WERI-Rb-1 (cell line): Measurements from ENCODE around the gene MAMDC4.
"Not testable (repeated sequence)": the region's sequence is repeated elsewhere in the genome, so short reads cannot be mapped to it uniquely, and the experiment has no call there.

ENCODE experiments used
- DNase-seq: peaks from one replicate; pipeline ENCODE4 v3.0.0-alpha.2; 2020
- H3K27ac ChIP-seq: fragments of 250-450 bp; sonication (Bioruptor Pico); 2 replicates; pipeline ENCODE4 v1.5.1; 2020; ENCODE audit warnings: mild to moderate bottlenecking, moderate library complexity
- H3K27me3 ChIP-seq: fragments of 250-450 bp; sonication (Bioruptor Pico); 2 replicates; pipeline ENCODE4 v1.5.1; 2021; ENCODE audit warnings: mild to moderate bottlenecking, low read depth, moderate library complexity; ENCODE audit not compliant: insufficient read depth, severe bottlenecking
- H3K36me3 ChIP-seq: fragments of 250-450 bp; sonication (Bioruptor Pico); 2 replicates; pipeline ENCODE4 v1.5.1; 2020; ENCODE audit warnings: mild to moderate bottlenecking, moderate library complexity
- H3K4me3 ChIP-seq: 2 replicates; pipeline ENCODE4 v1.5.1; 2011; ENCODE audit warnings: low read depth, mild to moderate bottlenecking, control low read depth, low read length
- H3K9me3 ChIP-seq: fragments of 250-450 bp; sonication (Bioruptor Pico); 2 replicates; pipeline ENCODE4 v1.5.1; 2021; ENCODE audit warnings: mild to moderate bottlenecking, moderate library complexity; ENCODE audit not compliant: severe bottlenecking
- TF ChIP-seq, protein P1 (sequence below): IDR thresholded peaks from 2 replicates; pipeline ENCODE4 v1.5.1; 2011; ENCODE audit warnings: low read depth, mild to moderate bottlenecking, control low read depth, inconsistent platforms, low read length

Gene MAMDC4

DNA sequence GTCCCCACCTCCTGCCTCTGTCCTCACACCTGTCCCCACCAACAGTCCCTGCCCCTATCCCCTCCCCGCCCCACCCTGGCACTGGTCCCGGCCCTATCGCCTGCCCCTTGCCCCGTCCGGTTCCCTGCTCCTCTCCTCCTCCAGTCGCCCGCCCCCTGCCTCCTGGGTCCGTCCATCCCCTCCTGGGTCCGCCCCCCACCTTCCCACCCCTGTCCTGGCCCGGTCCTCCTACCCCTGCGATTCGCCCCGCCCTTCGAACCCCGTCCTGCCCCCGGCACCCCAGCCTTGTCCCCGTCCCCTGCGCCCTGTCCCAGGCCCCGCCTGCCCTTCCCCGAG lies 13.6 kb downstream of the MAMDC4 start:
- Histone ChIP-seq H3K27me3 (no peaks in the 10 kb centered on the region), H3K4me3 (peak overlapping the region; percentile 67), H3K36me3 (peaks cover 46% of the 10 kb centered on the region), H3K27ac (peak overlapping the region; percentile 90), H3K9me3 (peaks cover 9% of the 10 kb centered on the region)
- TF ChIP-seq, protein P1, sequence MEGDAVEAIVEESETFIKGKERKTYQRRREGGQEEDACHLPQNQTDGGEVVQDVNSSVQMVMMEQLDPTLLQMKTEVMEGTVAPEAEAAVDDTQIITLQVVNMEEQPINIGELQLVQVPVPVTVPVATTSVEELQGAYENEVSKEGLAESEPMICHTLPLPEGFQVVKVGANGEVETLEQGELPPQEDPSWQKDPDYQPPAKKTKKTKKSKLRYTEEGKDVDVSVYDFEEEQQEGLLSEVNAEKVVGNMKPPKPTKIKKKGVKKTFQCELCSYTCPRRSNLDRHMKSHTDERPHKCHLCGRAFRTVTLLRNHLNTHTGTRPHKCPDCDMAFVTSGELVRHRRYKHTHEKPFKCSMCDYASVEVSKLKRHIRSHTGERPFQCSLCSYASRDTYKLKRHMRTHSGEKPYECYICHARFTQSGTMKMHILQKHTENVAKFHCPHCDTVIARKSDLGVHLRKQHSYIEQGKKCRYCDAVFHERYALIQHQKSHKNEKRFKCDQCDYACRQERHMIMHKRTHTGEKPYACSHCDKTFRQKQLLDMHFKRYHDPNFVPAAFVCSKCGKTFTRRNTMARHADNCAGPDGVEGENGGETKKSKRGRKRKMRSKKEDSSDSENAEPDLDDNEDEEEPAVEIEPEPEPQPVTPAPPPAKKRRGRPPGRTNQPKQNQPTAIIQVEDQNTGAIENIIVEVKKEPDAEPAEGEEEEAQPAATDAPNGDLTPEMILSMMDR: no peak
- no peak for DNase-seq

DNA sequence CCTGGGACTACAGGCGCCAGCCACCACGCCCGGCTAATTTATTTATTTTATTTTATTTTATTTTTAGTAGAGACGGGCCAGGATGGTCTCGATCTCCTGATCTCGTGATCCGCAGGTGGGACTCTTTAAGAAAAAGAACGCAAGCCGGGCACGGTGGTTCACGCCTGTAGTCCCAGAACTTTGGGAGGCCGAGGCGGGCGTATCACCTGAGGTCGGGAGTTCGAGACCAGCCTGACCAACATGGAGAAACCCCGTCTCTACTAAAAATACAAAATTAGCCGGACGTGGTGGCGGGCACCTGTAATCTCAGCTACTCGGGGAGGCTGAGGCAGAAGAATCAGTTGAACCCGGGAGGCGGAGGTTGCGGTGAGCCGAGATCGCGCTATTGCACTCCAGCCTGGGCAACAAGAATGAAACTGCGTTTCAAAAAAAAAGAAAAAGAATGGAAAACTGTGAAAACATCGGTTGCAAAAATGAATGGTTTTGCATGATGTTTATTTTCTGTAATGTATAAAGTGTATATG lies 14.8 kb downstream of the MAMDC4 start:
- Histone ChIP-seq H3K36me3 (peaks cover 34% of the 10 kb centered on the region), H3K27ac (peak overlapping the region; percentile 69), H3K4me3 (peak overlapping the region; percentile 43), H3K9me3 (peaks cover 12% of the 10 kb centered on the region)
- not testable (repeated sequence) for H3K27me3 ChIP-seq, DNase-seq

DNA sequence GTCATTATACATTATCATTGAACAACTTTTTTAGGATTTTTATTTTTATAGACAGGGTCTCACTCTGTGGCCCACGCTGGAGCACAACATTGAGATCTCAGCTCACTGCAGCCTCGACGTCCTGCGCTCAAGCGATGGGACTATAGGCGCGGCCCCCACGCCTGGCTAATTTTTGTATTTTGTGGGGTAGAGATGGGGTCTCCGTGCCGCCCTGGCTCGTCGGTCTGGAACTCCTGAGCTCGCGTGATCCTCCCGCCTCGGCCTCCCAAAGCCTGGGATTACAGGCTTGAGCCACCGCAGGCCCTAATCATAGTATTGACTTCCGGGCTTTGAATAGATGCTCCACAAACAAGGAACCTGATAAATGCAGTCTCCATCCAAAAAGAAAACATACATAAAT lies 15.3 kb downstream of the MAMDC4 start:
- no peak overlapping the region for H3K4me3 ChIP-seq
- TF ChIP-seq, protein P1: no peak
- peaks cover 17% of the 10 kb centered on the region for H3K9me3 ChIP-seq
- H3K27me3 ChIP-seq: no peaks in the 10 kb centered on the region
- H3K27ac ChIP-seq: no peak overlapping the region
- peaks cover 29% of the 10 kb centered on the region for H3K36me3 ChIP-seq
- no peak for DNase-seq

DNA sequence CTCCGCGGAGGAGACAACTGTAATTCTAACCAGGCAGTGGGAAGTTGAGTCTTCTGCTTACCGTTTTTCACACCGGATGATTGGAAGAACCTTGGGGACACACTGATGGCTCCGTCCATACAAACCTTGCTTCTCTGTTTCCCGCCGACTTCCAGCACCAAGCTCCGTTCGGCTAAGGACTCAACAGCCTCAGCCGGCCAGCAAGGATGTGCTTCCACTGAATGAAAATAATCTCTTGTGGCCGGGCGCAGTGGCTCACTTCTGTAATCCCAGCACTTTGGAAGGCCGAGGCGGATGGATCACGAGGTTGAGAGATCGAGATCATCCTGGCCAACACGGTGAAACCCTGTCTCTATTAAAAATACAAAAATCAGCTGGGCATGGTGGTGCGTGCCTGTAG lies 15.8 kb downstream of the MAMDC4 start:
- no peak overlapping the region for H3K4me3 ChIP-seq
- H3K27ac ChIP-seq: no peak overlapping the region
- no peak for DNase-seq
- no peaks in the 10 kb centered on the region for H3K27me3 ChIP-seq
- peaks cover 21% of the 10 kb centered on the region for H3K9me3 ChIP-seq
- TF ChIP-seq, protein P1: no peak
- peaks cover 25% of the 10 kb centered on the region for H3K36me3 ChIP-seq

DNA sequence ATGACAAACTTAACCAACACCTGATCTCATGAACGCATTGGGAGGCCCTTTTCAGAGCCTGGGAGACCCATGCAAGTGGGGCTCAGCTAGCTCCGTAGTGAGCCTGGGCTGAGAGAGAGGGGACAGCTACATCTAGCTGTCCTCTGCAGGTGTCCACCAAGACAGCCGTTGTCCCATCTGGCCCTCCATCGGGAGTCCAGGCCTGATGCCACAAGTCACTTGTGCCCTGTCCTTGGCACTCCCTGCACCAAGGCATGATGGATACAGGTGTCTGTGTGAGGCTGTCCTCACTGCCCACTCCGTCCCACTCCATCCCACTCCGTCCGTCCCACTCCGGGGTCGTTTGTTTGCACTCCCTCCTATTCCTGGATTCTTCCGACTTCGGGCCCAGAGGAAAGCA lies 16.5 kb downstream of the MAMDC4 start:
- no peak overlapping the region for H3K27ac ChIP-seq
- H3K9me3 ChIP-seq: peaks cover 22% of the 10 kb centered on the region
- TF ChIP-seq, protein P1: no peak
- H3K27me3 ChIP-seq: no peaks in the 10 kb centered on the region
- peaks cover 17% of the 10 kb centered on the region for H3K36me3 ChIP-seq
- no peak for DNase-seq
- no peak overlapping the region for H3K4me3 ChIP-seq

DNA sequence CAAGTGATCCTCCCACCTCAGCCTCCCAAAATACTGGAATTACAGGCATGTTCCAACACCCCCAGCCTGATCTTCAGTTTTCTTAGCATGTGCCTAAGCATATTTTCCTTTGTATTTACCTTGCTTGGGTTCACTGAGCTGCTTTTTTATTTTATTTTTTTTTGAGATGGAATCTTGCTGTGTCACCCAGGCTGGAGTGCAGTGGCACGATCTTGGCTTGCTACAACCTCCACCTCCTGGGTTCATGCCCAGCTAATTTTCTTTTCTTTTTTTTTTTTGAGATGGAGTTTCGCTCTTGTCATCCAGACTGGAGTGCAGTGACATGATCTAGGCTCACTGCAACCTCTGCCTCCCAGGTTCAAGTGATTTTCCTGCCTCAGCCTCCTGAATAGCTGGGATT lies 17.5 kb downstream of the MAMDC4 start:
- H3K27me3 ChIP-seq, H3K27ac ChIP-seq, H3K36me3 ChIP-seq, DNase-seq, H3K4me3 ChIP-seq: not testable (repeated sequence)
- peaks cover 24% of the 10 kb centered on the region for H3K9me3 ChIP-seq

DNA sequence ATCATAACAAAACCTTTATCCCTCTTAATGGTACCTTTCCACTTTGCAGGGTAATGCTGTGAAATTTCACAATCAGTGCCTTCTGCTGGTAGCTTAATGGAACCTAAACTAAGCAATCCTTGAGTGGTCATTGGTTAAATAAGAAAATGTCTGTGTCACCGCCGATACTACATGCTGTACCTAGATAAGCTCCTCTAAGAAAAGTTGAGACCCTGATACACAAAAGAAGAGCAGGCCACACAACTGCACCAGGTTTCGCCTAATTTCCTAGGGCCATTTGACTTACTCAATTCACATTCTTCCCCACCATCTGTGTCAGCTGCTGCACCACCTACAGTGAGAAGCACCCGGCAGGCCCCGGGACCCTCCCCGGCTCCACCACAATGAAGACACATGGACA lies 23.0 kb downstream of the MAMDC4 start:
- Histone ChIP-seq H3K36me3 (no peaks in the 10 kb centered on the region), H3K9me3 (peaks cover 15% of the 10 kb centered on the region), H3K27me3 (no peaks in the 10 kb centered on the region), H3K4me3 (no peak overlapping the region), H3K27ac (no peak overlapping the region)
- TF ChIP-seq, protein P1: no peak
- DNase-seq: no peak
